ENCODE results near the gene SUMO4.

- TF ChIP-seq CTCF (IDR thresholded peaks at IDR 0.05 in 4 of 5, conservative IDR thresholded peaks at IDR 0.05 in 1 of 5), result no peak
- TF ChIP-seq POLR2A (IDR thresholded peaks at IDR 0.05), result no peak
Measured at GRCh38 chr6:149433405-149433804, 33.3 kb downstream of the SUMO4 start.

Data from gastrocnemius medialis (tissue), 4 donors.